Brain microvascular endothelial cell (primary cell): ENCODE results near the gene CCDC183.
A peak's percentile ranks its signal among the peaks of the same experiment; 100 is the strongest.

Experiments
- DNase-seq: peaks from one replicate; pipeline ENCODE4 v3.0.0-alpha.2; 2020
- H3K27ac ChIP-seq: fragments of 250-450 bp; sonication (Bioruptor Pico); 2 replicates; pipeline ENCODE4 v1.5.1; 2020; ENCODE audit warnings: mild to moderate bottlenecking, moderate library complexity
- H3K27me3 ChIP-seq: fragments of 250-450 bp; sonication (Bioruptor Pico); replicated peaks from 2 replicates; pipeline ENCODE4 v1.5.1; 2020; ENCODE audit warnings: mild to moderate bottlenecking
- H3K36me3 ChIP-seq: fragments of 250-450 bp; sonication (Bioruptor Pico); replicated peaks from 2 replicates; pipeline ENCODE4 v1.5.1; 2020; ENCODE audit warnings: mild to moderate bottlenecking
- H3K4me3 ChIP-seq: 2 replicates; pipeline ENCODE4 v1.5.1; 2011; ENCODE audit warnings: low read depth, mild to moderate bottlenecking, control low read depth, low read length, moderate library complexity
- in situ Hi-C: cut with HindIII; loops from 2 replicates; pipeline ENCODE4 v1.10.0; 2017; ENCODE audit warnings: low sequenced_read_pairs, low pct_ligation_motif_present
- TF ChIP-seq, protein P1 (sequence below): IDR thresholded peaks from 2 replicates; pipeline ENCODE4 v1.5.1; 2011; ENCODE audit warnings: low read depth, mild to moderate bottlenecking, moderate library complexity, low read length, control low read depth, inconsistent platforms; ENCODE audit errors: missing control alignments

Gene CCDC183

DNA sequence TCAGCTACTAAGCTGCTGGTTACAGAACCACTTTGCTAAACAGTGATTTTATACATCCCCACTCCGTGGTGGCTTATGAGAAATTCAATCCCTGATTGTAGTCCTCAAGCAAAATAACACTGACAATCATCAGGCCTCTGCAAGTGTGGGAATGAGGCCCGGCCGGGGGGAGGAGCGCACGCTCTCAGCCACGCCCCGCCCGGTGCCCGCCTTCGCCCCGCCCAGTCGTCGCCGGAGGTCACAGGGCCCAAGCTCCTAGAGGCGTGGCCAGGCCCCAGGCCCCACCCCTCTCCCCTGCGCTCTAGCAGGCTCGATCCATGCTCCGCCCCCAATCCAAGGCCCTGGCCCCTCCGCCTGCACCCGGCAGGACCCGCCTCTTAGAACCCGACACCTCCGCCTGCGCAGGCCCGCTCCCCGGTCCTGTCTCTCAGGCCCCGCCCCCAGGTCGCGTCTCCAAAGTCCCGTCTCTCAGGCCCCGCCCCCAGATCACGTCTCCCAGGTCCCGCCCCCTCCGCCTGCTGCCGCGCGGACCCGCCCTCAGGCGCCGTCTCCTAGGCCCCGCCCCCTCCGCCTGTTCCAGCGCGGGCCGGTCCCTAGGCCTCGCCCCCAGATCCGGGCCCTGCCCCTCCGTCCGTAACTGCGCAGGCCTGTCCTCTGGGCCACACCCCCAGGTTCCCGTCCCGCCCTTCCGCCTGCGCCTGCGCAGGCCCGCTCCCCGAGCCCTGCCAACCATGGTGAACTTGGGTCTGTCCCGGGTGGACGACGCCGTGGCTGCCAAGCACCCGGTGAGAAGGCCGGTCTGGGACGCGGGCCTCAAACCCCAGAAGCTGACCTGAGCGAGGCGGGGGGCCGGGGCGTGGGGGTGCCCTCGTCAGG, 5.3 kb upstream of the CCDC183 start, which contains the start of gene TMEM141:
Gene TMEM141, plus strand, starts transcription at position 705 of the 876 bp plus-strand sequence. Its CDS starts 27 bp downstream, at position 732.
- H3K4me3 ChIP-seq = peak within 1 kb of the TSS; percentile 85
- H3K27ac ChIP-seq = peak within 1 kb of the TSS; percentile 40
- peaks cover 9% of the 10 kb centered on the region for H3K36me3 ChIP-seq
- H3K27me3 ChIP-seq = no peaks in the 10 kb centered on the region
- DNase-seq = peak; percentile 99
- TF ChIP-seq, protein P1, sequence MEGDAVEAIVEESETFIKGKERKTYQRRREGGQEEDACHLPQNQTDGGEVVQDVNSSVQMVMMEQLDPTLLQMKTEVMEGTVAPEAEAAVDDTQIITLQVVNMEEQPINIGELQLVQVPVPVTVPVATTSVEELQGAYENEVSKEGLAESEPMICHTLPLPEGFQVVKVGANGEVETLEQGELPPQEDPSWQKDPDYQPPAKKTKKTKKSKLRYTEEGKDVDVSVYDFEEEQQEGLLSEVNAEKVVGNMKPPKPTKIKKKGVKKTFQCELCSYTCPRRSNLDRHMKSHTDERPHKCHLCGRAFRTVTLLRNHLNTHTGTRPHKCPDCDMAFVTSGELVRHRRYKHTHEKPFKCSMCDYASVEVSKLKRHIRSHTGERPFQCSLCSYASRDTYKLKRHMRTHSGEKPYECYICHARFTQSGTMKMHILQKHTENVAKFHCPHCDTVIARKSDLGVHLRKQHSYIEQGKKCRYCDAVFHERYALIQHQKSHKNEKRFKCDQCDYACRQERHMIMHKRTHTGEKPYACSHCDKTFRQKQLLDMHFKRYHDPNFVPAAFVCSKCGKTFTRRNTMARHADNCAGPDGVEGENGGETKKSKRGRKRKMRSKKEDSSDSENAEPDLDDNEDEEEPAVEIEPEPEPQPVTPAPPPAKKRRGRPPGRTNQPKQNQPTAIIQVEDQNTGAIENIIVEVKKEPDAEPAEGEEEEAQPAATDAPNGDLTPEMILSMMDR = no peak
- in situ Hi-C loops = no loop called here

DNA sequence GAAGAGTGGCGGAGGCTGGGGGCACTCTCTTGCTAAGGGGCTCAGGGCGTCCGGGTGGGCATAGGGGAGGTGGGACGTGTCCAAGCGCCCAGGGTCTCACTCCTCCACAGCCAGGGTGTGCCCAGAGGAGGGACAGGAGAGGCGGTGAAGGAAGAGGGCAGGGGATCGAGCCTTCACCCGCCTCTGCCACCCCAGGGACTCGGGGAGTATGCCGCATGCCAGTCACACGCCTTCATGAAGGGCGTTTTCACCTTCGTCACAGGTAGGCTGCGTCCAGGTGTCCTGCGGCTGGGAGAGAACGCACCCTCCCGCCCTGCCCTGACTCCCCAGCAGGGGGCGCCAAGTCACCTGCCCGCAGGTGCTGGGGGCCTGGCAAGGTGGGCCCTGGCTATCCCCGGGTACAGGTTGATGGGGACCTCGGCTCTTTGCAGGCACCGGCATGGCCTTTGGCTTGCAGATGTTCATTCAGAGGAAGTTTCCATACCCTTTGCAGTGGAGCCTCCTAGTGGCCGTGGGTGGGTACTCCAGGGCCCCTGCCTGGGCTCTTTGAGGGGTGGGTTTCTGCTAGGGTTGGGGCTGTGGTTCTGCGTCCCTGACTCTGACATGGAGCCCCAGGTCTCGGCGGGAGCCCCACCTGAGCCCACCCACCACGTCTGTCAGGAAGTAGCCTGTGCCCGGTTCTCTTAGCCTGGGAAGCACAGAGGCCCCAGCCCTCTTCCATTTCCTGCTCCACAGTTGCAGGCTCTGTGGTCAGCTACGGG, 4.4 kb upstream of the CCDC183 start:
- in situ Hi-C loops = no loop called here
- DNase-seq = no peak
- Histone ChIP-seq H3K27ac (peak overlapping the region; percentile 34), H3K36me3 (peaks cover 9% of the 10 kb centered on the region), H3K4me3 (peak overlapping the region; percentile 85), H3K27me3 (no peaks in the 10 kb centered on the region)
- TF ChIP-seq, protein P1 = peak; percentile 94

DNA sequence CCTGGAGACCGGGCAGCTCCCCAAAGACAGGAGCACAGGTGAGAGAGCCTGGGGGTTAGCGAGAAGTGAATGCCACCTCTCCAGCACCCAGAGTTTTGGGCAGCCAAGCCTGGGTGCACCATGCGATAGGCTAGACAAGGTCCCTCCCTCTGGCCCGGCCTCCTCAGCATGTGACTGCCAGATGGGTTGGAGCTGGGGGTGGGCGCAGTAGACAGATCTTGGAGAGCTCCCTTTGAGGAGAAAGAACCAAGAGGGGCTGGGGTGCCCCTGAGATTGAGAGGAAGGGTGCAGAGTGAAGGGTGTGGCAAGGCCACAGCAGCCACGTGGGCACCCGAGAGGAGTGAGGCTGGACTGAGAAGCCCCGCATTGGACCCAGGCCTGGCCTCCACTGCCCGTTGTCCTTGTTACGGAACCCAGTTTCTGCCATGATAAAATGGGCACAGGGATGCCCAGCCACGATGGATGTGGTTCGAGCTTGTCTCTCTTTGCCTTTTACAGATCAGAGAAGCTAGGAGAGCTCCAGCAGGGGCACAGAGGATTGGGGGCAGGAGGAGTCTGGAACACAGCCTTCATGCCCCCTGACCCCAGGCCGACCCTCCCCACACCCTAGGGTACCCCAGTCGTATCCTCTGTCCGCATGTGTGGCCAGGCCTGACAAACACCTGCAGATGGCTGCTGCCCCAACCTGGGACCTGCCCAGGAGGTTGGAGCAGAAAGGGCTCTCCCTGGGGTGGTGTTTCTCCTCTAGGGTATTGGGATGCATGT, 3.6 kb upstream of the CCDC183 start:
- Histone ChIP-seq H3K27ac (no peak overlapping the region), H3K27me3 (no peaks in the 10 kb centered on the region), H3K4me3 (peak overlapping the region; percentile 85), H3K36me3 (peaks cover 9% of the 10 kb centered on the region)
- in situ Hi-C loops = no loop called here
- no peak for DNase-seq
- TF ChIP-seq, protein P1 = no peak

DNA sequence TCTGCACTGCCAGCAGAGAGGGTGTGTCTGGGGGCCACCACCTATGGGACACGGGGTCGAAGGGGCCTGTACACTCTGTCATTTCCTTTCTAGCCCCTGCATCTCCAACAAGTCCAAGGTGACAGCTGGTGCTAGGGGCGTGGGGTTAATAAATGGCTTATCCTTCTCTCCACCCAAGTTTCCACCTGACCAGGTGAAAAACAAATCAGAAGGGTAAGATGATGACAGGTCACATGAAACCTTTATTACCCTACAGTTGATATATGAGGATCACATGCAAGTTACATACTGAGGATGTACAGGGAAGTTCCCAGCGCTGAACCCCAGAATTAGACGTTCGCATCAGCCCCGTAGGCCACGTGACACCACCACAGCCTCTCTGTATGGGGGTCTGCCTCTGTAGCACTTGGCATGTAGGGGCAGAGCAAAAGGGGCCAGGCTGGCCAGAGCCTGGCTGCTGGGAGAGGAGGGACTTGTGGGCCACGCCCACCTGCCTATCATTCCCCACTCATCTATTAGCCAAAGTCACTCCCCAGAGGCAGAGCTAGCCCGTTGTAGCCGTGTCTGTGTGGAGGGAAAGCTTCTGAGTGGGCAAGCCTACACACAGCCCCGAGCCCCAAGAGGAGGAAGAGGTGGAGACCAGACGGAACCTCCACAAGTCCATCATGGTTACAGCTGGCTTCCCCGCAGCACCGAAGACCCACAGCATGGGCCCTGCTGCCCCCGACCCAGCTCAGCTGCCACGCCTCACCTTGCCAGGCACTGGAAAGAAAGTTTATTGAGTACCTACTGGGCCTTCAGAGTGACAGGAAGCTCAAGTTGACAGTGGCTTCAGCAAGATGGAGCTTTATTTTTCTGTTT, 2.8 kb upstream of the CCDC183 start:
- in situ Hi-C loops = no loop called here
- TF ChIP-seq, protein P1 = no peak
- Histone ChIP-seq H3K27ac (no peak overlapping the region), H3K36me3 (peaks cover 9% of the 10 kb centered on the region), H3K27me3 (no peaks in the 10 kb centered on the region), H3K4me3 (no peak overlapping the region)
- DNase-seq = no peak

DNA sequence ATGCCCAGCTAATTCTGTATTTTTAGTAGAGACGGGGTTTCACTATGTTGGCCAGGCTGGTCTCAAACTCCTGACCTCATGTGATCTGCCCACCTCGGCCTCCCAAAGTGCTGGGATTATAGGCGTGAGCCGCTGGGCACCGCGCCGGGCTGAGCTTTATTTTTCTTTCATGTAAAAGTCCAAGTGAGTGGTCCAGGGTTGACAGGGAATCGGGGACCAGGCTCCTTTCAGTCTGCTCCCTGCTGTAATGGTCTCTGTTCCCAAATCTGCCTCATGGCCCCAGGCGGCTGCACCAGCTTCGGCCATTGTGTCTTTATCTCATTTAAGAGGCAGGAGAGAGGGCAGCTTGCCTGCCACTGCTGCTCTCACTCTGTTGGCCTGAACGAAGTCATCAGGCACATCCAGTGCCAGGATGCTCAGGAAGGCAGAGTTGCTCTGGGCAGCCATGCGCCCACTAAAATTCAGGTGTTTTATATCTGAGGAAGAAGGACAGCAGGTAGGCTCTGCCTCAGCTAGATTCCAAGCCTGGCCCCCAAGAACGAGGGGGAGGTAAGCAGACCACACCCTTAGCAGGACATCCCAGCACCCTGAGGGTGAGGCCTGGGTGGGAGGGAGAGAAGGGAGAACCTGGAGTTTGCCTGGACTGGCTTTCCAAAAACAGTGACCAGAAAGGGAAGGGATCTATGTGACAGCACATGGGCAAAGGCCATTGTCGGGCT, 1.7 kb upstream of the CCDC183 start:
- in situ Hi-C loops = no loop called here
- DNase-seq = no peak
- TF ChIP-seq, protein P1 = no peak
- Histone ChIP-seq H3K4me3 (no peak overlapping the region), H3K27me3 (peaks cover 2% of the 10 kb centered on the region), H3K36me3 (peaks cover 9% of the 10 kb centered on the region), H3K27ac (no peak overlapping the region)
